Ovary (tissue), 3 donors: ENCODE data around the gene RASSF8.

Experiments used
- POLR2A ChIP-seq: fragments of 450-650 bp; IDR thresholded peaks from one replicate; pipeline ENCODE4 v1.6.1; 2017; ENCODE audit warnings: antibody characterized with exemption, mild to moderate bottlenecking, moderate library complexity
- TF ChIP-seq, protein P1 (sequence below), 3 donors: fragments of 450-650 bp in 2 of 3; fragments of 200-600 bp in 1 of 3; IDR thresholded peaks; one replicate each; pipeline versions ENCODE4 v1.5.1 to v1.8.0; 2016 to 2022; ENCODE audit warnings: antibody characterized with exemption in 3 of 3, mild to moderate bottlenecking in 1 of 3
- donor health status: DM: no; HTN: no; CAD: no.

DNA sequence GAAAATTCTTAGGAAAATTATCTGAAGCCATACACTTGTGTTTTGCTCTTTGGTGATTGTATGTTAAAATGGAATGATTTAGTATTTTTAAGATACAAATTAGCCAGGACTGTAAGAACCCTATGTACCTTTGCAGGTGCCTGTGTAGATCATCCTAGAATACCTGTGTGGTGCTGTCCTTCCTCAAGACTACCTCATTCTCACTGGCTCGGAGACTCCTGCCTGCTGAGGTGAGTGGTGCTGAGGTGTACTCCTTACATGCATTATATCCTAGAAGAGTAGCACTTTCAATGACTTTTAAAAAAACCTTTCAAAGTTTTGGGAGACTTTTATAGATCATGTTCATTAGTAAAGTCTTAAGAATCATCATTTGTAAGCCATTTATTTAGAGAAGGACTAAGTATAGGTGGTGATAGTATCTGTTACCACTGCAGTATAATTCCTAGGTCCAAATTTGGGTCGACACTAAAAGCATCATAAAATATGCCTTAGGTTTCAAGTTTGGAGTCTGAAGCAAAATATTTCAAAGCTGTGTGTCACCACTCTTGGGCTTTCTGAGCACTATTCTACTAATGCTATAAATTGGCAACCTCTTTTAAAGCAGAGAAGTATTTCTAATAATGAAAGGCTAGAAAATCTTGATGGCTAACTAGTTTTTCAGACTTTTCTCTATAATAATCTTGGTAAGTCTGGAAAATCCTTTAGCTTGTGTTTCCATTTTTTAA lies 36.6 kb downstream of the RASSF8 start:
- TF ChIP-seq, protein P1, sequence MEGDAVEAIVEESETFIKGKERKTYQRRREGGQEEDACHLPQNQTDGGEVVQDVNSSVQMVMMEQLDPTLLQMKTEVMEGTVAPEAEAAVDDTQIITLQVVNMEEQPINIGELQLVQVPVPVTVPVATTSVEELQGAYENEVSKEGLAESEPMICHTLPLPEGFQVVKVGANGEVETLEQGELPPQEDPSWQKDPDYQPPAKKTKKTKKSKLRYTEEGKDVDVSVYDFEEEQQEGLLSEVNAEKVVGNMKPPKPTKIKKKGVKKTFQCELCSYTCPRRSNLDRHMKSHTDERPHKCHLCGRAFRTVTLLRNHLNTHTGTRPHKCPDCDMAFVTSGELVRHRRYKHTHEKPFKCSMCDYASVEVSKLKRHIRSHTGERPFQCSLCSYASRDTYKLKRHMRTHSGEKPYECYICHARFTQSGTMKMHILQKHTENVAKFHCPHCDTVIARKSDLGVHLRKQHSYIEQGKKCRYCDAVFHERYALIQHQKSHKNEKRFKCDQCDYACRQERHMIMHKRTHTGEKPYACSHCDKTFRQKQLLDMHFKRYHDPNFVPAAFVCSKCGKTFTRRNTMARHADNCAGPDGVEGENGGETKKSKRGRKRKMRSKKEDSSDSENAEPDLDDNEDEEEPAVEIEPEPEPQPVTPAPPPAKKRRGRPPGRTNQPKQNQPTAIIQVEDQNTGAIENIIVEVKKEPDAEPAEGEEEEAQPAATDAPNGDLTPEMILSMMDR (IDR thresholded peaks at IDR 0.05), result no peak
- no peak for TF ChIP-seq POLR2A
